Aorta (tissue), 5 donors: ENCODE results near the gene TIRAP. TPM values are rescaled to one million over a fixed set of nuclear protein-coding genes. Genes with fewer than 3 reads are reported as not detected.
A peak's percentile ranks its signal among the peaks of the same experiment; 100 is the strongest.
"Not testable (repeated sequence)": the region's sequence is repeated elsewhere in the genome, so short reads cannot be mapped to it uniquely, and the experiment has no call there.

Source experiments
- ATAC-seq: fragments of 200-7000 bp; cut with Tn5 transposase; one replicate; pipeline ENCODE4 v1.9.1; 2022; ENCODE audit warnings: moderate library complexity; ENCODE audit not compliant: low FRiP score
- DNase-seq, 2 donors: peaks; one replicate each; pipeline ENCODE4 v3.0.0-alpha.2; 2020
- H3K27ac ChIP-seq, 2 donors: one replicate each; pipeline ENCODE4 v1.5.1; 2013; ENCODE audit warnings: low read length in 2 of 2, mild to moderate bottlenecking in 2 of 2, moderate library complexity in 2 of 2, control low read depth in 1 of 2, inconsistent platforms in 1 of 2, low read depth in 1 of 2
- H3K27me3 ChIP-seq, 2 donors: one replicate each; pipeline ENCODE4 v1.6.1; 2013; ENCODE audit warnings: control low read depth in 1 of 2, low read length in 1 of 2, mild to moderate bottlenecking in 1 of 2, moderate library complexity in 1 of 2; ENCODE audit not compliant: insufficient read depth in 2 of 2, control insufficient read depth in 1 of 2
- H3K36me3 ChIP-seq, 2 donors: one replicate each; pipeline ENCODE4 v1.6.1; 2013; ENCODE audit warnings: control low read depth in 1 of 2, low read length in 1 of 2, mild to moderate bottlenecking in 1 of 2; ENCODE audit not compliant: insufficient read depth in 2 of 2, control insufficient read depth in 1 of 2
- H3K4me1 ChIP-seq, 2 donors: one replicate each; pipeline ENCODE4 v1.6.1; 2013; ENCODE audit warnings: low read length in 2 of 2, control low read depth in 1 of 2, mild to moderate bottlenecking in 1 of 2, moderate library complexity in 1 of 2; ENCODE audit not compliant: insufficient read depth in 2 of 2, control insufficient read depth in 1 of 2
- H3K4me3 ChIP-seq, 2 donors: one replicate each; pipeline ENCODE4 v1.5.1; 2013; ENCODE audit warnings: low read length in 2 of 2, control low read depth in 1 of 2, mild to moderate bottlenecking in 1 of 2
- H3K9me3 ChIP-seq: one replicate; pipeline ENCODE4 v1.6.1; 2013; ENCODE audit warnings: mild to moderate bottlenecking, low read length; ENCODE audit not compliant: control insufficient read depth
- WGBS, 2 donors: extraction: QIAGEN DNeasy Blood & Tissue Kit; methylation state at CpG; one replicate each; pipeline ENCODE4 v1.1.7; 2013; 5-methylcytosine and 5-hydroxymethylcytosine counted together
- intact Hi-C, 2 donors: fragments of 100-400 bp; cut with DNase I; formaldehyde crosslinking; loops; one replicate each; pipeline versions ENCODE4 v1.14.2 to v1.15.0; 2022
- polyA plus RNA-seq, 2 donors: library from polyadenylated mRNA; stranded (reverse); fragments of 200-250 nt; gene quantifications; one replicate each; pipeline ENCODE4 v1.2.3, GENCODE V29; 2013
- total RNA-seq, 2 donors: library from RNA; stranded (reverse); fragmentation: NEBNext Ultra II Directional; extraction: Animal tissue kit (Norgen Biotek cat#: 25700); gene quantifications; one replicate each; pipeline ENCODE4 v1.2.1, GENCODE V29; 2021
- donor health status: healthy with polysubstance abuse.
- donor health status: Bipolar disorder and iron deficiency.
- donor health status: DM: no; HTN: no; CAD: no.
- donor health status: DM: no; HTN: no; CAD: no.
- donor health status: DM: yes; HTN: yes; CAD: no.

TIRAP gene
- total and polyA plus RNA-seq, 4 donors, result 4.9 to 17.3 (median 10.1) TPM

GRCh38 chr11:126293726-126294125 lies 10.8 kb downstream of the TIRAP start:
- intact Hi-C loops, result no loop called here
- no peak for DNase-seq
- H3K9me3 ChIP-seq, result no peaks in the 10 kb centered on the region
- H3K4me1 ChIP-seq, result no peaks in the 10 kb centered on the region
- H3K27ac ChIP-seq, result no peak overlapping the region
- H3K36me3 ChIP-seq, result peaks cover 6 to 8% of the 10 kb centered on the region in 2 donors
- ATAC-seq, result no peak
- no peak overlapping the region for H3K4me3 ChIP-seq
- WGBS, 2 donors, result 92 to 94% methylated on average over 5 of the region's 5 CpGs
- no peaks in the 10 kb centered on the region for H3K27me3 ChIP-seq

- Histone ChIP-seq H3K27ac (no peak overlapping the region), H3K27me3 (no peaks in the 10 kb centered on the region), H3K4me1 (no peaks in the 10 kb centered on the region), H3K9me3 (no peaks in the 10 kb centered on the region), H3K36me3 (peaks cover 3 to 6% of the 10 kb centered on the region in 2 donors), H3K4me3 (no peak overlapping the region)
- DNase-seq, result no peak
- no peak for ATAC-seq
- WGBS, 2 donors, result 52 to 57% methylated on average over 2 of the region's 2 CpGs
- intact Hi-C loops, result no loop called here
Observed at GRCh38 chr11:126297004-126297403, 14.1 kb downstream of the TIRAP start.

- peak within 1 kb of the TSS; percentile 10 to 56 for H3K4me3 ChIP-seq
- no peaks in the 10 kb centered on the region for H3K4me1 ChIP-seq
- WGBS, 2 donors, result 1% methylated on average over 60 to 61 of the region's 61 CpGs
- DNase-seq, result peak; percentile 94 to 96
- H3K27ac ChIP-seq, result peak within 1 kb of the TSS in 1 of 2 donors; percentile 76
- H3K27me3 ChIP-seq, result peaks cover 0 to 2% of the 10 kb centered on the region in 2 donors
- intact Hi-C loops, result loop anchor here in 1 of 2 donors (5.0 kb wide), 1 partner anchor 113 kb away; no protein-coding TSS in a partner anchor
- H3K36me3 ChIP-seq, result no peaks in the 10 kb centered on the region
- no peaks in the 10 kb centered on the region for H3K9me3 ChIP-seq
- ATAC-seq, result peak; percentile 100
Observed at GRCh38 chr11:126303623-126304456, 20.9 kb downstream of the TIRAP start, which contains the start of gene DCPS. Gene DCPS, plus strand, starts transcription at chr11:126304060. Its CDS starts 21 bp downstream, at chr11:126304081.

DNA sequence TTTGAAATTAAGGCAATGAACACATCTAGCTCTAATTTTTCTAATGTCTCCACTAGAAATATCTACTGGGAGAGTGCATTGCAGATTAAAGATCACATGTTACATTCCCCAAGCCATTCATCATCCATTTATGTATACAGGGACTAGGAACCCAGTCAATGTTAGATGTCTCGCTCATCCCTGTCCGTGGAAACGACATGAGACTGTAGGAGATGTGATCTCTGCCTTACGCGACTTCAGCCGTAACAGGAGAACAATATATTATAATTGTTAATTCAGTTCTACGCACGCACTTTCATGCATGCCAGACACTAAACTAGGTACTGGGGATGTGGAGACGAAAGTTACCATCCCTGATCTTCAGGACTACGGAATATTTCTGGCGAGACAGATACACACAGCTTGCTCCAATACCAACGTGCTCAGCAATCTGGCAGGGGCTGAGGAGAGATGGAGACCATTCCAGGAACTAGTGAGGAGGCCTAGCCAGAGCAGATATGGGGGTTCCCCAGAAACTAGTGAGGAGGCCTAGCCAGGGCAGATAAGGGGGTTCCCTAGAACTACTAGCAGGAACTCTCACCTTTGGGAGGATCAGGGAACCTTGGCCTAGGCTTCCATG lies 21.7 kb downstream of the TIRAP start:
- WGBS, 2 donors, result 21 to 31% methylated on average over 12 of the region's 12 CpGs
- intact Hi-C loops, result loop anchor here in 1 of 2 donors (5.0 kb wide), 2 partner anchors 53 to 113 kb away; partner anchors contain the start of gene ST3GAL4
- Histone ChIP-seq H3K9me3 (no peaks in the 10 kb centered on the region), H3K4me1 (no peaks in the 10 kb centered on the region), H3K27ac (peak overlapping the region in 1 of 2 donors; percentile 11), H3K27me3 (peaks cover 0 to 2% of the 10 kb centered on the region in 2 donors), H3K4me3 (peak overlapping the region; percentile 10 to 55), H3K36me3 (no peaks in the 10 kb centered on the region)
- ATAC-seq (peak; percentile 33), DNase-seq (no peak)

GRCh38 chr11:126305699-126306098 lies 22.8 kb downstream of the TIRAP start:
- peaks cover 0 to 2% of the 10 kb centered on the region in 2 donors for H3K27me3 ChIP-seq
- H3K27ac ChIP-seq, result no peak overlapping the region
- H3K36me3 ChIP-seq, result no peaks in the 10 kb centered on the region
- DNase-seq (no peak), ATAC-seq (no peak)
- intact Hi-C loops, result loop anchor here in 1 of 2 donors (5.0 kb wide), 1 partner anchor 52 kb away; the partner anchor contains the start of gene ST3GAL4
- H3K9me3 ChIP-seq, result no peaks in the 10 kb centered on the region
- no peaks in the 10 kb centered on the region for H3K4me1 ChIP-seq
- no peak overlapping the region for H3K4me3 ChIP-seq
- WGBS, 2 donors, result 91 to 96% methylated on average over 4 of the region's 4 CpGs

DNA sequence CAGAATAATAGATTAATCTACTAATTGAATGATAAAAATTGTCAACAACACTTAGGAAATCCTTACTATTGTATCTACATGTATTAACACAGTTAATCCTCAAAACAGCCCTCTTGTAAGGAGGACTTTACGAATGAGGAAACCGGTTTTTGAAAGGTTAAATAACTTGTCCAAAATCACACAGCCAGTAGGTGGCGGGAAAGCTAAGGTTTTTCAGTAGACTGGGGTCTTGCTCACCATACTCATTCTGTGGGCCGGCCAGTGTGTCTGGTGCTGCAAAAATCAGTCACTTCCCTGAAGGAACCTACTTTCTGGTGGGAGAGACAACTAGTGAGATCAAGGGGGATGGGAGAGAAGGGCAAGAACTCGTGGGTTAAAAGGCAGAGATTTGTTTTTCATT lies 24.8 kb downstream of the TIRAP start:
- no peak overlapping the region for H3K27ac ChIP-seq
- H3K36me3 ChIP-seq, result no peaks in the 10 kb centered on the region
- peaks cover 0 to 2% of the 10 kb centered on the region in 2 donors for H3K27me3 ChIP-seq
- no peaks in the 10 kb centered on the region for H3K9me3 ChIP-seq
- no peak overlapping the region for H3K4me3 ChIP-seq
- 21 to 29% methylated on average over 5 of the region's 5 CpGs for WGBS, 2 donors
- H3K4me1 ChIP-seq, result no peaks in the 10 kb centered on the region
- DNase-seq, result no peak
- no peak for ATAC-seq
- intact Hi-C loops, result loop anchor here in 1 of 2 donors (5.0 kb wide), 1 partner anchor 50 kb away; the partner anchor contains the start of gene ST3GAL4

GRCh38 chr11:126308271-126308671 lies 25.4 kb downstream of the TIRAP start:
- Histone ChIP-seq H3K27me3 (peaks cover 0 to 2% of the 10 kb centered on the region in 2 donors), H3K9me3 (no peaks in the 10 kb centered on the region), H3K4me3 (no peak overlapping the region), H3K4me1 (no peaks in the 10 kb centered on the region), H3K27ac (no peak overlapping the region), H3K36me3 (no peaks in the 10 kb centered on the region)
- ATAC-seq (no peak), DNase-seq (no peak)
- intact Hi-C loops, result loop anchor here in 1 of 2 donors (5.0 kb wide), 1 partner anchor 49 kb away; the partner anchor contains the start of gene ST3GAL4
- WGBS, 2 donors, result 68 to 78% methylated on average over 4 of the region's 4 CpGs

- intact Hi-C loops, result loop anchor here in 1 of 2 donors (5.0 kb wide), 1 partner anchor 49 kb away; the partner anchor contains the start of gene ST3GAL4
- H3K27me3 ChIP-seq, H3K9me3 ChIP-seq, DNase-seq, H3K36me3 ChIP-seq, H3K4me1 ChIP-seq, H3K4me3 ChIP-seq, H3K27ac ChIP-seq, ATAC-seq: not testable (repeated sequence)
- 89 to 90% methylated on average over 4 of the region's 4 CpGs for WGBS, 2 donors
Observed at GRCh38 chr11:126308771-126309170, 25.9 kb downstream of the TIRAP start.
